Gastroesophageal sphincter (tissue), 3 donors: ENCODE data around the gene RAP1GDS1.

ENCODE experiments used
- POLR2A ChIP-seq, 2 donors: fragments of 450-650 bp; IDR thresholded peaks; one replicate each; pipeline ENCODE4 v1.6.1; 2017; ENCODE audit warnings: antibody characterized with exemption in 2 of 2, mild to moderate bottlenecking in 2 of 2, moderate library complexity in 1 of 2
- TF ChIP-seq, protein P1 (sequence below), 4 experiments: fragments of 200-600 bp in 2 of 4; fragments of 450-650 bp in 2 of 4; sonication (generic) in 1 of 4; IDR thresholded peaks; one replicate each; pipeline ENCODE4 v1.5.1; 2017 to 2019; ENCODE audit warnings: antibody characterized with exemption in 4 of 4, mild to moderate bottlenecking in 2 of 4, moderate library complexity in 2 of 4

DNA sequence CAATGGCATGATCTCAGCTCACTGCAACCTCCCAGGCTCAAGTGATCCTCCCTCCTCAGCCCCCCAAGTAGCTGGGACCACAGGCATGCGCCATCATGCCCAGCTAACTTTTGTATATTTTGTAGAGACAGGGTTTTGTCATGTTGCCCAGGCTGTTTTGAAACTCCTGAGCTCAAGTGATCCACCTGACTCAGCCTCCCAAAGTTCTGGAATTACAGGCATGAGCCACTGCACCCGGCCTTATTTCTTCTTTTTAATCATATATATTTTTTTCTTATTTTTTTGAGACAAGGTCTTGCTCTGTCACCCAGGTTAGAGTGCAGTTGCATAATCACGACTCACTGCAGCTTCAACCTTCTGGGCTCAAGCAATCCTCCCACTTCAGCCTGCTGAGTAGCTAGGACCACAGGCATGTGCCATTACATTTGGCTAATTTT is 213.2 kb downstream of the RAP1GDS1 start:
- no peak for TF ChIP-seq POLR2A (IDR thresholded peaks at IDR 0.05)
- TF ChIP-seq, protein P1, sequence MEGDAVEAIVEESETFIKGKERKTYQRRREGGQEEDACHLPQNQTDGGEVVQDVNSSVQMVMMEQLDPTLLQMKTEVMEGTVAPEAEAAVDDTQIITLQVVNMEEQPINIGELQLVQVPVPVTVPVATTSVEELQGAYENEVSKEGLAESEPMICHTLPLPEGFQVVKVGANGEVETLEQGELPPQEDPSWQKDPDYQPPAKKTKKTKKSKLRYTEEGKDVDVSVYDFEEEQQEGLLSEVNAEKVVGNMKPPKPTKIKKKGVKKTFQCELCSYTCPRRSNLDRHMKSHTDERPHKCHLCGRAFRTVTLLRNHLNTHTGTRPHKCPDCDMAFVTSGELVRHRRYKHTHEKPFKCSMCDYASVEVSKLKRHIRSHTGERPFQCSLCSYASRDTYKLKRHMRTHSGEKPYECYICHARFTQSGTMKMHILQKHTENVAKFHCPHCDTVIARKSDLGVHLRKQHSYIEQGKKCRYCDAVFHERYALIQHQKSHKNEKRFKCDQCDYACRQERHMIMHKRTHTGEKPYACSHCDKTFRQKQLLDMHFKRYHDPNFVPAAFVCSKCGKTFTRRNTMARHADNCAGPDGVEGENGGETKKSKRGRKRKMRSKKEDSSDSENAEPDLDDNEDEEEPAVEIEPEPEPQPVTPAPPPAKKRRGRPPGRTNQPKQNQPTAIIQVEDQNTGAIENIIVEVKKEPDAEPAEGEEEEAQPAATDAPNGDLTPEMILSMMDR (IDR thresholded peaks at IDR 0.05), result no peak
